Activated CD8-positive, alpha-beta memory T cell treated with anti-CD3 and anti-CD28 coated beads, Interleukin-2, amount 10 ng/mL, durations not matched to agents 7 days and 5 days (primary cell): ENCODE results near the gene TM2D1. TPM values are rescaled to one million over a fixed set of nuclear protein-coding genes. Genes with fewer than 3 reads are reported as not detected.
"Not testable (repeated sequence)": the region's sequence is repeated elsewhere in the genome, so short reads cannot be mapped to it uniquely, and the experiment has no call there.

Experiments used
- ATAC-seq: fragments of 150-1000 bp; cut with Tn5 transposase; one replicate; pipeline ENCODE4 v1.10.0; 2021; ENCODE audit warnings: moderate library complexity
- CTCF ChIA-PET: fragments of 350-600 bp; sonication (Branson Sonifier 250); formaldehyde crosslinking; loops from one replicate; lab custom pipeline; 2021; ENCODE audit warnings: antibody characterized with exemption; lab: Charles Lee
- DNase-seq: peaks from one replicate; pipeline ENCODE4 v3.0.0-alpha.2; 2020
- H3K27ac Mint-ChIP-seq: one replicate; pipeline ENCODE4 v1.8.0; 2021; ENCODE audit warnings: mild to moderate bottlenecking, mixed read lengths
- H3K27me3 Mint-ChIP-seq: one replicate; pipeline ENCODE4 v1.8.0; 2021; ENCODE audit warnings: mixed read lengths
- H3K36me3 Mint-ChIP-seq: one replicate; pipeline ENCODE4 v1.8.0; 2021; ENCODE audit warnings: mild to moderate bottlenecking, mixed read lengths
- H3K4me1 Mint-ChIP-seq: one replicate; pipeline ENCODE4 v1.8.0; 2021; ENCODE audit warnings: mixed read lengths
- H3K4me3 Mint-ChIP-seq: one replicate; pipeline ENCODE4 v1.8.0; 2021; ENCODE audit warnings: mild to moderate bottlenecking, moderate library complexity, mixed read lengths
- H3K9me3 Mint-ChIP-seq: one replicate; pipeline ENCODE4 v1.8.0; 2022; ENCODE audit warnings: low read depth, mixed read lengths
- total RNA-seq, 2 experiments: library from RNA; stranded (reverse); gene quantifications; one replicate each; pipeline ENCODE4 v1.2.3, GENCODE V29; 2021

The TM2D1 gene
- total RNA-seq, 2 experiments from 2014 or later = 29.0 to 33.1 TPM

- peak; percentile 72 for ATAC-seq
- H3K27ac Mint-ChIP-seq = peak overlapping the region; percentile 11
Observed at GRCh38 chr1:61742620-61743430, 17.9 kb upstream of the TM2D1 start.

DNA sequence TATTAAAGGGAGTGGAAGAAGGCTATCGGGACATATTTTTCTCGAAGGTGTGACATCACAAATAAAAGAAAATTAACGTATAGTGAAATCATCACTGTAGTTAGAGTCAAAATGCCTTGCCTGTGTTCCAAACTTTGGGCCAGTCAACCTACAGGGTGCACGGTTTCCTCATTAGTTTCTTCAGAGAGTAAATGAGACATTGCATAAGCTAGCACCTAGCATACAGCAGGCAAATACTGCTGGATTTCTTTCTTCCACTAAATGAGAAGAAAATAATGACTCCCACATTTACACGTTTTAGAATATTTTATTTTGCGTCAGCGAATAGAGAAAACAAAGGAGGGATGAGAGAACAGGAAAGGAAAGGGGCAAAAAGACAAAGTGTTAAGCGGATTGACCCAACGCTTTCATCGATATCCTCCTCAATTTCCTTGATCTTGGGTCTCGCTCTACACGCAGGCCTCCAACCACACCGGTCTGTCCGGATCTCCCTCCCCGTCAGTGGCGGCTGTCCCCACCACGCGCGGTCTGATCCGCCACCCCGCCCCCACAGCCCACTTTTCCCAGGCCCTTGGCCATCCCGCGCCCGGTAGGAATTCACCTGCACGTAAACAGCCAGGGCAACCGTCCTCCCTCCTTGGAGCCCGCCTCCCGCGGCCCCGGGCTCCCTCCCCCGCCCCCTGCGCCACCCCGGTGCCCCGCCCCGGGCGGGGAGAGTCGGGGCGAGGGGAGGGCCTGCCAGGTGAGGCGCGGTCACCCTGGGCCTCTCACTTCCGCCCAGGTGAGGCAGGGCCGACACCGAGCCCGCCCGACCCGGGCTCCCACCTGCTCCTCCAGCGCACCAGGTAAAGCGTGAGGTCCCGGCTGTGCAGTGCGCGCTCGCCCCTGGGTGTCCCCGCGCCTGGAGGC is 17.0 kb upstream of the TM2D1 start, which contains the start of gene PATJ:
TSS of gene PATJ (plus strand) at position 770 of the 909 bp plus-strand sequence. CDS start 20,413 bp downstream, outside the sequence.
- CTCF ChIA-PET = no interaction called here
- Mint-ChIP-seq H3K36me3 (peaks cover 3% of the 10 kb centered on the region), H3K27me3 (no peaks in the 10 kb centered on the region), H3K27ac (peak within 1 kb of the TSS; percentile 82), H3K4me1 (peaks cover 27% of the 10 kb centered on the region), H3K9me3 (no peaks in the 10 kb centered on the region), H3K4me3 (peak within 1 kb of the TSS; percentile 93)
- peak; percentile 88 for ATAC-seq
- DNase-seq = peak; percentile 63

More at GRCh38 chr1:61742620-61743430, 17.9 kb upstream of the TM2D1 start:
- peaks cover 3% of the 10 kb centered on the region for H3K36me3 Mint-ChIP-seq
- H3K9me3 Mint-ChIP-seq = no peaks in the 10 kb centered on the region
- H3K4me3 Mint-ChIP-seq = peak overlapping the region; percentile 93
- DNase-seq = no peak
- no peaks in the 10 kb centered on the region for H3K27me3 Mint-ChIP-seq
- peaks cover 27% of the 10 kb centered on the region for H3K4me1 Mint-ChIP-seq
- CTCF ChIA-PET = no interaction called here

GRCh38 chr1:61740751-61741700 is 16.1 kb upstream of the TM2D1 start:
- no peaks in the 10 kb centered on the region for H3K9me3 Mint-ChIP-seq
- no peaks in the 10 kb centered on the region for H3K27me3 Mint-ChIP-seq
- CTCF ChIA-PET = no interaction called here
- H3K36me3 Mint-ChIP-seq = peaks cover 3% of the 10 kb centered on the region
- DNase-seq (no peak), ATAC-seq (no peak)
- peaks cover 25% of the 10 kb centered on the region for H3K4me1 Mint-ChIP-seq
- H3K4me3 Mint-ChIP-seq = peak overlapping the region; percentile 93
- peak overlapping the region; percentile 82 for H3K27ac Mint-ChIP-seq

DNA sequence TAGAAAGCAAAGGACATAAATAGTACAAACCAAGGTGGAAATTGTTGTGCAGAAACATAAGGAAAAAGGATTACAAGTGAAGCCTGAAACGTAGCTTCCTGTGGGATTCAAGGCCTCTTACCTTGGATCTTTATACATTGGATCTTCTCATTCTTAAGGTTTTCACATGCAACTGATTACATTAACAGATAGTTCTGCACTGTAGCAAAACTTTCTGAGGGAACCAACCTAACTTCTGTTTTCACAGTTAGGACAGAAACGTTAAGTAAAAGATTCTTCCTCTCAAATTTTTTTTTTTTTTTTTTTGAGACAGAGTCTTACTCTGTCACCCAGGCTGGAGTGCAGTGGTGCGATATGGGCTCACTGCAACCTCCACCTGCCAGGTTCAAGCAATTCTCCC is 7.8 kb upstream of the TM2D1 start:
- no peaks in the 10 kb centered on the region for H3K9me3 Mint-ChIP-seq
- H3K36me3 Mint-ChIP-seq = peaks cover 2% of the 10 kb centered on the region
- DNase-seq (no peak), ATAC-seq (no peak)
- peaks cover 2% of the 10 kb centered on the region for H3K4me1 Mint-ChIP-seq
- H3K27ac Mint-ChIP-seq = no peak overlapping the region
- CTCF ChIA-PET = interaction anchor here (0.7 kb wide), 1 partner anchor 52 kb away, joined by 3 read pairs; no protein-coding TSS in a partner anchor
- no peak overlapping the region for H3K4me3 Mint-ChIP-seq
- H3K27me3 Mint-ChIP-seq = no peaks in the 10 kb centered on the region

- H3K4me3 Mint-ChIP-seq, ATAC-seq, H3K27ac Mint-ChIP-seq, CTCF ChIA-PET, H3K4me1 Mint-ChIP-seq, H3K36me3 Mint-ChIP-seq, H3K27me3 Mint-ChIP-seq, DNase-seq, H3K9me3 Mint-ChIP-seq: not testable (repeated sequence)
Observed at GRCh38 chr1:61730679-61731078, 5.7 kb upstream of the TM2D1 start.

DNA sequence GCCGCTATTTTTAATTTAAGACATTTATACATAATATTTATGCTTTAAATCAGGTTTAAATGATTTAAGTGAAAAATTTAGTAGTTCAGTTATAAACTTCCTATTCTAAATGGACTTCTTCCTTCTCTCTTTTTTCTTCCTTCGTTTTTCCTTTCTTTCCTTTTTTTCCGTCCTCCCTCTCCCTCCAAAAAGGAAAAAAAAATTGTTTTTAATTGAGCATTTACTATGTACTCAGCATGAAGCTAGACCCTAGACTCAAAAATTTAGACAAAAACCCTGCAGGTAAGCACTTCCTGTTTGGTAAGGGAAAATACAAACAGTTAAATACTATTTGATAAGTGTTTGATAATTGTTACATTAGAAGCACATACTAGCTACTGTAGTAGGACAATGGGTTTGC is 2.6 kb upstream of the TM2D1 start:
- DNase-seq (no peak), ATAC-seq (no peak)
- Mint-ChIP-seq H3K9me3 (no peaks in the 10 kb centered on the region), H3K36me3 (peaks cover 6% of the 10 kb centered on the region), H3K4me3 (no peak overlapping the region), H3K27me3 (no peaks in the 10 kb centered on the region), H3K27ac (no peak overlapping the region), H3K4me1 (peaks cover 15% of the 10 kb centered on the region)
- CTCF ChIA-PET = no interaction called here

DNA sequence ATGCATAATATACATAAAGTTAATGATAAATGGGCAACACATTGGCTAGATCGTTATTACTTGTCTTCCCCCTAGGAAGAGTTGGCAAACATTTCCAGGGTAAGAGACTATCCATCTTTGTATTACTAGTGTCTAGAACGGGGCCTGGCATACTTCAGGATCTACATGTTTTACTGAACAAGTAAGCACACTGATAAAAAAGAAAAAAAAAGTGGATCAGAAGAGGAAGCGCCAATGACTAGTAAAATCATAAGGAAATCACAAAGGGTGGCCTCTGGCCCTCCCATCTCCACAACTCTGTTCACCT is 482 bp downstream of the TM2D1 start:
- CTCF ChIA-PET = no interaction called here
- H3K4me3 Mint-ChIP-seq = peak overlapping the region; percentile 92
- ATAC-seq (no peak), DNase-seq (no peak)
- peak overlapping the region; percentile 98 for H3K27ac Mint-ChIP-seq
- H3K36me3 Mint-ChIP-seq = peaks cover 11% of the 10 kb centered on the region
- no peaks in the 10 kb centered on the region for H3K9me3 Mint-ChIP-seq
- no peaks in the 10 kb centered on the region for H3K27me3 Mint-ChIP-seq
- H3K4me1 Mint-ChIP-seq = peaks cover 20% of the 10 kb centered on the region

DNA sequence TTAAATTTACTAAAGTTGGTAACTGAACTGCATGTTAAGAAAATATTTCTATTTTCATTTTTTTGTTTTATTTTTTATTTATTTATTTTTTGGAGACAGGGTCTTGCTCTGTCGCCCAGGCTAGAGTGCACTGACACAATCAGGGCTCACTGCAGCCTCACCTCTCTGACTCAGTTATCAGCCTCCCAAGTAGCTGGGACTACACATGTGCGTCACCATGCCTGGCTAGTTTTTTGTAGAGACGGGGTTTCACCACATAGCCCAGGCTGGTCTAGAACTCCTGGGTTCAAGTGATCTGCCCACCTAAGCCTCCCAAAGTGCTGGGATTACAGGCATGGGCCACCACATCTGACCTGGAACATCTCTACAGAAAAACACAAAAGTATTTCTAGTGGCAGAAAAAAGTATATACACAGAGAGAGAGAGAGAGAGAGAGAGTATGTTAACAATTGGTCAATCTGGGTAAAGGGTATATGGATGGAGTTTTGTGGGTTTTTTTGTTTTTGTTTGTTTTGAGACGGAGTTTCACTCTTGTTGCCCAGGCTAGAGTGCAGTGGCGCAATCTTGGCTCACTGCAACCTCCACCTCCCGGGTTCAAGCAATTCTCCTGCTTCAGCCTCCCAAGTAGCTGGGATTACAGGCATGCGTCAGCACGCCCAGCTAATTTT is 5.8 kb downstream of the TM2D1 start:
- H3K4me3 Mint-ChIP-seq, H3K27ac Mint-ChIP-seq, CTCF ChIA-PET, H3K27me3 Mint-ChIP-seq, H3K9me3 Mint-ChIP-seq, ATAC-seq, DNase-seq: not testable (repeated sequence)
- peaks cover 31% of the 10 kb centered on the region for H3K4me1 Mint-ChIP-seq
- H3K36me3 Mint-ChIP-seq = peaks cover 26% of the 10 kb centered on the region

DNA sequence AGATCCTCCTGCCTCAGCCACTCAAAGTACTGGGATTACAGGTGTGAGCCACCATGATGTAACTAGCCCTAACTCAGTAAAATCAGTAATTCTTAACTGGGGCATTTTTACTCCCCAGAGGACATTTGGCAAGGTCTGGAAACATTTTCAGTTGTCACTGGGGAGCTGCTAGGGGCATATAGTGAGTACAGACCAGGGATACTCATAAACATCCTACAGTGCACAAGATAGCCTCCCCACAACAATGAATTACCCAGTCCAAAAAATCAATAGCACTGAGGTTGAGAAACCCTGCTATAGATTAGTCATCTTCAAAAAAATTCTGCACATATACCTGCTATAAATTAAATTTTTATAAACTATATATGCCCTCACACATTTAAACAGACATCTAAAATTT is 13.0 kb downstream of the TM2D1 start:
- no peaks in the 10 kb centered on the region for H3K27me3 Mint-ChIP-seq
- CTCF ChIA-PET = no interaction called here
- H3K9me3 Mint-ChIP-seq = no peaks in the 10 kb centered on the region
- peaks cover 22% of the 10 kb centered on the region for H3K36me3 Mint-ChIP-seq
- H3K27ac Mint-ChIP-seq = no peak overlapping the region
- peaks cover 6% of the 10 kb centered on the region for H3K4me1 Mint-ChIP-seq
- DNase-seq (no peak), ATAC-seq (no peak)
- H3K4me3 Mint-ChIP-seq = no peak overlapping the region

DNA sequence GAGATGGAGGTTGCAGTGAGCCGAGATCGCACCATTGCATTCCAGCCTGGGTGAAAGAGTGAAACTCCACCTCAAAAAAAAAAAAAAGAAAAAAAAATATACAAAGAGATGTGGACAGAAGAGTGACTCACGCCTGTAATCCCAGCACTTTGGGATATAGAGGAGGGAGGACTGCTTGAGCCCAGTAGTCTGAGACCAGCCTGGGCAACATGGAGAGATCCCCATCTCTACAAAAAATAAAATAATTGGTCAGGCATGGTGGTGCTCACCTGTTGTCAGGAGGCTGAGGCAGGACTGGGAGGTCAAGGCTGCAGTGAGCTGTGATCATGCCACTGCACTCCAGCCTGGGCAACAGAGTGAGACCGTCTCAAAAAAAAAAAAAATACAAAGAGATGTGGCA is 13.7 kb downstream of the TM2D1 start:
- H3K36me3 Mint-ChIP-seq = peaks cover 20% of the 10 kb centered on the region
- H3K27me3 Mint-ChIP-seq, DNase-seq, H3K27ac Mint-ChIP-seq, CTCF ChIA-PET, H3K4me1 Mint-ChIP-seq, H3K4me3 Mint-ChIP-seq, ATAC-seq, H3K9me3 Mint-ChIP-seq: not testable (repeated sequence)

DNA sequence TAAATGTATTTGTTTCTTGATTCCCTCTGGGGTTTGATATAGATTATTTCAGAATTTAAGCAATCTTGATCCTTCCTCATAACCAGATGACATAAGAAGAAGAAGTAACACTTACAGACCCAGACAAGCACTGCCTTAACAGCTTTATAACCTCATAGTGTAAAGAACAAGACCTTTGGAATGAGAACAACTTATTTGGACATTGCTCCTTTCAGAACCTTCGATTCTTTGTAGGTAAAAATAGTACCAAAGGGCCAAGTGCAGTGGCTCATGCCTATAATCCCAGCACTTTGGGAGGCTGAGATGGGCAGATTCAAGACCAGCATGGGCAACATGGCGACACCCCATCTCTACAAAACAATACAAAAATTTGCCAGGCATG is 15.0 kb downstream of the TM2D1 start:
- no peak for DNase-seq
- peaks cover 24% of the 10 kb centered on the region for H3K36me3 Mint-ChIP-seq
- ATAC-seq = no peak
- peaks cover 4% of the 10 kb centered on the region for H3K4me1 Mint-ChIP-seq
- H3K9me3 Mint-ChIP-seq = no peaks in the 10 kb centered on the region
- H3K27ac Mint-ChIP-seq = no peak overlapping the region
- H3K27me3 Mint-ChIP-seq = no peaks in the 10 kb centered on the region
- H3K4me3 Mint-ChIP-seq = no peak overlapping the region
- CTCF ChIA-PET = no interaction called here

GRCh38 chr1:61708953-61709907 is 15.7 kb downstream of the TM2D1 start:
- Mint-ChIP-seq H3K27me3 (no peaks in the 10 kb centered on the region), H3K9me3 (no peaks in the 10 kb centered on the region), H3K4me1 (peaks cover 2% of the 10 kb centered on the region), H3K4me3 (no peak overlapping the region), H3K36me3 (peaks cover 24% of the 10 kb centered on the region), H3K27ac (no peak overlapping the region)
- CTCF ChIA-PET = no interaction called here
- ATAC-seq = no peak
- no peak for DNase-seq
